GM04504 (cell line): ENCODE results near the gene MEGF9.

Experiments used
- DNase-seq: peaks from one replicate; pipeline ENCODE4 v3.0.0-alpha.2; 2012; ENCODE audit warnings: low read depth

The MEGF9 gene

GRCh38 chr9:120621941-120622340 lies 92.3 kb downstream of the MEGF9 start:
- no peak for DNase-seq

- DNase-seq, result peak; percentile 30
Observed at GRCh38 chr9:120619751-120620655, 94.3 kb downstream of the MEGF9 start.

GRCh38 chr9:120616966-120617935 lies 97.0 kb downstream of the MEGF9 start:
- DNase-seq, result no peak

- no peak for DNase-seq
Observed at GRCh38 chr9:120612218-120612617, 102.1 kb downstream of the MEGF9 start.

- no peak for DNase-seq
Observed at GRCh38 chr9:120611690-120612068, 102.6 kb downstream of the MEGF9 start.

GRCh38 chr9:120610975-120611689 lies 103.1 kb downstream of the MEGF9 start:
- DNase-seq, result no peak

- no peak for DNase-seq
Observed at GRCh38 chr9:120609636-120610035, 104.6 kb downstream of the MEGF9 start.

GRCh38 chr9:120608421-120608820 lies 105.8 kb downstream of the MEGF9 start:
- no peak for DNase-seq

- no peak for DNase-seq
Observed at GRCh38 chr9:120603591-120603990, 110.7 kb downstream of the MEGF9 start.

GRCh38 chr9:120603010-120603409 lies 111.3 kb downstream of the MEGF9 start:
- DNase-seq, result no peak

- no peak for DNase-seq
Observed at GRCh38 chr9:120593955-120594277, 120.4 kb downstream of the MEGF9 start.

GRCh38 chr9:120593250-120593954 lies 120.9 kb downstream of the MEGF9 start:
- no peak for DNase-seq

- no peak for DNase-seq
Observed at GRCh38 chr9:120592210-120592609, 122.1 kb downstream of the MEGF9 start.

- no peak for DNase-seq
Observed at GRCh38 chr9:120587328-120587727, 126.9 kb downstream of the MEGF9 start.

GRCh38 chr9:120583958-120584369 lies 130.3 kb downstream of the MEGF9 start:
- peak; percentile 91 for DNase-seq

- DNase-seq, result peak; percentile 93
Observed at GRCh38 chr9:120580051-120580896, 134.0 kb downstream of the MEGF9 start, which contains the start of gene CDK5RAP2. CDK5RAP2 (minus strand) TSS chr9:120580167; CDS start chr9:120579978, 189 bp downstream.

- no peak for DNase-seq
Observed at GRCh38 chr9:120579139-120580050, 134.9 kb downstream of the MEGF9 start.

GRCh38 chr9:120574473-120574872 lies 139.8 kb downstream of the MEGF9 start:
- DNase-seq, result no peak

GRCh38 chr9:120572472-120572871 lies 141.8 kb downstream of the MEGF9 start:
- DNase-seq, result no peak
